ENCODE data around the gene GLG1. TPM values are rescaled to one million over a fixed set of nuclear protein-coding genes. Genes with fewer than 3 reads are reported as not detected.
A peak's percentile ranks its signal among the peaks of the same experiment; 100 is the strongest.

The GLG1 gene
- total and polyA plus RNA-seq, 12 donors: 31.6 to 146 (median 112) TPM

DNA sequence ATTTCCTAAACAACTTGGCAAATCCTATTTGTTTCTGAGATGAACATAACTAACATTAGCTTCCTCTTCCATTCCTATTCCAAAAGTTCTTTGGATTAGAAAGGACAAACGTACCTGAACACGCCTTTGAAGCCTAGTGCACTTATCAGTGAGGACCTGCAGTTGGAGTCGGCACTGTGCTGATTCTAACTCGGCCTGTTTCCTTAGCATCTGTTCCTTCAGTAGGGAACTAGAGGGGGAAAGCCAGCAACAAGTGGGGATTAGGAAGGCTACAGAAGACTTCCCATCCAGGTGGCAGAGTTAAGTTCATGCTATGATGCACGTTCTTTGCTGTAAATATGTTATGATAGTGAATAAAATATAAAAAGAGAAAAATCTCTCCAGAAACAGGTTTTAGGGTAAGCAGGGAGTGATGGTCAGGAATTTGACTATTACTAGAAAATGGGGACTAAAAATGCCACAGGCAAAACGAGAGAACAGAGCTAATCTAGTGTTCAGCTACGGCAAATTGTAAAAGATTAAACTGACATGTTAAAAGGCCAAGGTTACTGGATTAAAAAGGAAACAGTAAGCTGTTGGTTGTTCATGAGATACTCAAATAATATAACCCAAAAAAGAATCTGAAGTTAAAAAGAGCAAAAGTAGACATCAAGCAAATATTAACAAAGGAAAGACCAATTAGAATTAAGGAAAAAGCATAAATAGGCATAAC, 31.0 kb upstream of the GLG1 start:
- TF ChIP-seq, protein P1, sequence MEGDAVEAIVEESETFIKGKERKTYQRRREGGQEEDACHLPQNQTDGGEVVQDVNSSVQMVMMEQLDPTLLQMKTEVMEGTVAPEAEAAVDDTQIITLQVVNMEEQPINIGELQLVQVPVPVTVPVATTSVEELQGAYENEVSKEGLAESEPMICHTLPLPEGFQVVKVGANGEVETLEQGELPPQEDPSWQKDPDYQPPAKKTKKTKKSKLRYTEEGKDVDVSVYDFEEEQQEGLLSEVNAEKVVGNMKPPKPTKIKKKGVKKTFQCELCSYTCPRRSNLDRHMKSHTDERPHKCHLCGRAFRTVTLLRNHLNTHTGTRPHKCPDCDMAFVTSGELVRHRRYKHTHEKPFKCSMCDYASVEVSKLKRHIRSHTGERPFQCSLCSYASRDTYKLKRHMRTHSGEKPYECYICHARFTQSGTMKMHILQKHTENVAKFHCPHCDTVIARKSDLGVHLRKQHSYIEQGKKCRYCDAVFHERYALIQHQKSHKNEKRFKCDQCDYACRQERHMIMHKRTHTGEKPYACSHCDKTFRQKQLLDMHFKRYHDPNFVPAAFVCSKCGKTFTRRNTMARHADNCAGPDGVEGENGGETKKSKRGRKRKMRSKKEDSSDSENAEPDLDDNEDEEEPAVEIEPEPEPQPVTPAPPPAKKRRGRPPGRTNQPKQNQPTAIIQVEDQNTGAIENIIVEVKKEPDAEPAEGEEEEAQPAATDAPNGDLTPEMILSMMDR (IDR thresholded peaks at IDR 0.05): no peak
- peak overlapping the region in 1 of 5 donors; percentile 13 for H3K27ac ChIP-seq
- peaks cover 0 to 12% of the 10 kb centered on the region in 2 donors for H3K4me1 ChIP-seq (replicated peaks in 1 of 2)
- no peaks in the 10 kb centered on the region for H3K9me3 ChIP-seq (replicated peaks in 1 of 3)
- DNase-seq: peak in 1 of 7 donors; percentile 24
- intact Hi-C loops (cut with DNase I): no loop called here
- no peaks in the 10 kb centered on the region for H3K27me3 ChIP-seq
- 53 to 64% (median 58%) methylated on average over 7 of the region's 7 CpGs for whole genome bisulfite sequencing, 4 donors
- no peak overlapping the region for H3K4me3 ChIP-seq
- H3K36me3 ChIP-seq (replicated peaks in 1 of 2): peaks cover 0 to 34% of the 10 kb centered on the region in 2 donors

DNA sequence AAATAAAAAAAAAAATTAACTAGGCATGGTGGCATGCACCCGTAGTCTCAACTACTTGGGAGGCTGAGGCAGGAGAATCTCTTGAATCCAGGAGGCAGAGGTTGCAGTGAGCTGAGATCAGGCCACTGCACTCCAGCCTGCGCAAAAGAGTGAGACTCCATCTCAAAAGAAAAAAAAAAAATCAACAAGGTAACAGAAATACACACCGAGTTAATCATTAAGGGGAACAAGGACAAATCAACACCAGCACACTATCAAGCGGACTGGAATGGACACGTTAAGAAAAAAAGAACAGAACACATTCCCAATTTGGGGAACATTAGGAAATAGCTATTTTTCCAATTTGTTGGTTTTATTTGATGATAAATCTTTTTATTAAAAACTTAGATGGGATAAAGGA, 28.4 kb upstream of the GLG1 start:
- DNase-seq: no peak
- Histone ChIP-seq H3K27ac (no peak overlapping the region), H3K4me3 (no peak overlapping the region), H3K27me3 (no peaks in the 10 kb centered on the region), H3K4me1 (replicated peaks in 1 of 2) (peaks cover 0 to 12% of the 10 kb centered on the region in 2 donors), H3K36me3 (replicated peaks in 1 of 2) (peaks cover 0 to 48% of the 10 kb centered on the region in 2 donors), H3K9me3 (replicated peaks in 1 of 3) (no peaks in the 10 kb centered on the region)
- WGBS, 4 donors: 74 to 86% (median 84%) methylated on average over 5 of the region's 5 CpGs
- TF ChIP-seq, protein P1 (IDR thresholded peaks at IDR 0.05): no peak
- no peak for TF ChIP-seq POLR2A (IDR thresholded peaks at IDR 0.05)
- intact Hi-C loops (cut with DNase I): no loop called here

DNA sequence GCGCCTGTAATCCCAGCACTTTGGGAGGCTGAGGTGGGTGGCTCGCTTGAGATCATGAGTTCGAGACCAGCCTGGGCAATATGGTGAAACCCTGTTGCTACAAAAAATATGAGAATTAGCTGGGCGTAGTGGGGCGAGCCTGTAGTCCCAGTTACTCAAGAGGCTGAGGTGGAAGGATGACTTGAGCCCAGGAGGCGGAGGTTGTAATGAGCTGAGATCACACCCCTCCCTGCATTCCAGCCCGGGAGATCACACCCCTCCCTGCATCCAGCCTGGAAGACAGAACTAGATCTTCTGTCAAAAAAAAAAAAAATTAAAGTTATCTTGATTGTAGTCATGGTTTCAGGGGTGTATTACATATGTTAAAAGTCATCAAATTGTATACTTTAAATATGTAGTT, 26.8 kb upstream of the GLG1 start:
- WGBS, 4 donors: 85 to 92% (median 91%) methylated on average over 7 of the region's 7 CpGs
- Histone ChIP-seq H3K27ac (no peak overlapping the region), H3K36me3 (replicated peaks in 1 of 2) (peaks cover 0 to 62% of the 10 kb centered on the region in 2 donors), H3K4me3 (no peak overlapping the region), H3K9me3 (replicated peaks in 1 of 3) (no peaks in the 10 kb centered on the region), H3K4me1 (replicated peaks in 1 of 2) (peaks cover 0 to 12% of the 10 kb centered on the region in 2 donors), H3K27me3 (no peaks in the 10 kb centered on the region)
- intact Hi-C loops (cut with DNase I): no loop called here
- DNase-seq: peak in 1 of 7 donors; percentile 20
- TF ChIP-seq, protein P1 (IDR thresholded peaks at IDR 0.05): no peak
- no peak for TF ChIP-seq POLR2A (IDR thresholded peaks at IDR 0.05)

DNA sequence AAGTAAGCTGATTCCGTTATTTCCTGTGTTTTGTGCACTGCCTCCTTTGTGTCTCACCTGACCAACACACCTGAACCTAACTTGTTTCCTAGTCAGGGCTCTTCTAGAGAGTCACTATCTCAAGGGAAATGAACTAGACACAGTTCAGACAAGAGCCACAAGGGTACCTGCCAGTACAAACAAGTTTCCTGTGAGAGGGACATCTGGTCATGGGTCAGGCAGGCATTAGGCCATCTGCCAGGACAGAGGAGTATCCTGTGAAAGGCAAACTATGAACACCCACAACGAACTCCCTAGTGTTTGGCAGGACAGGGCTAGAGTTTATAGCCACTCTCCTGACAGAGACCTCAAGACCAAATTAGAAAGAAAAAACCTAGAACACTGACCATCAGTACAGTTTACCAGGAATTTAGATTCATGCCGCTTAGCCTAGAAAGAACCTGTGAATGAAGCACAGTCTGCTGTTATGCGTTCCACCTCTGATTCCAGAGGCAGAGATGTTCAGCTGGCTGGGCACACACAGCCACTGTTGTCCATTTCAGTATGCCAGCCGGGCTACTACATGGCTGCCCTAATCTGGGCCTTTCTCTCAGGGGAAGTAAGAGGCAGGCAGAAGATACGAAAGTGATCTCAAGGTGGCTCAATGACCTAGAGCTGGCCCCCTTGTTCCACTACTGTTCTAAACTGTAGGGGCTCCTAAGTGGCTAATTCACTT, 20.7 kb upstream of the GLG1 start:
- TF ChIP-seq, protein P1 (IDR thresholded peaks at IDR 0.05): peak in 1 of 6 experiments; percentile 4
- no peak for TF ChIP-seq POLR2A (IDR thresholded peaks at IDR 0.05)
- DNase-seq: peak in 5 of 7 donors; percentile 25 to 73 (median 46)
- H3K9me3 ChIP-seq (replicated peaks in 1 of 3): no peaks in the 10 kb centered on the region
- H3K27me3 ChIP-seq: no peaks in the 10 kb centered on the region
- 71 to 85% (median 74%) methylated on average over 6 of the region's 6 CpGs for WGBS, 4 donors
- H3K4me3 ChIP-seq: no peak overlapping the region
- peaks cover 0 to 84% of the 10 kb centered on the region in 2 donors for H3K36me3 ChIP-seq (replicated peaks in 1 of 2)
- H3K27ac ChIP-seq: peak overlapping the region in 2 of 5 donors; percentile 2 to 67
- intact Hi-C loops (cut with DNase I): loop anchor here (10.0 kb wide), 2 partner anchors 153 to 163 kb away; no protein-coding TSS in a partner anchor
- peaks cover 0 to 8% of the 10 kb centered on the region in 2 donors for H3K4me1 ChIP-seq (replicated peaks in 1 of 2)
